Ascending aorta (tissue), 2 donors: ENCODE measurements around the gene LYPD3. TPM values are rescaled to one million over a fixed set of nuclear protein-coding genes. Genes with fewer than 3 reads are reported as not detected.

Source experiments
- DNase-seq, 2 donors: peaks; one replicate each; pipeline ENCODE4 v3.0.0-alpha.2; 2019; ENCODE audit warnings: low spot score in 2 of 2
- H3K27ac ChIP-seq, 2 donors: fragments of 200-600 bp; sonication (generic); one replicate each; pipeline ENCODE4 v1.5.1; 2016 to 2017; ENCODE audit warnings: mild to moderate bottlenecking in 1 of 2
- H3K27me3 ChIP-seq: fragments of 200-600 bp; sonication (generic); one replicate; pipeline ENCODE4 v1.5.1; 2017
- H3K36me3 ChIP-seq, 2 donors: fragments of 200-600 bp; sonication (generic); one replicate each; pipeline ENCODE4 v1.5.1; 2016
- H3K4me1 ChIP-seq, 2 donors: fragments of 200-600 bp; sonication (generic); one replicate each; pipeline ENCODE4 v1.5.1; 2016 to 2017; ENCODE audit warnings: mild to moderate bottlenecking in 1 of 2
- H3K4me3 ChIP-seq, 2 donors: fragments of 200-600 bp; sonication (generic); one replicate each; pipeline ENCODE4 v1.5.1; 2016 to 2017; ENCODE audit warnings: mild to moderate bottlenecking in 1 of 2
- H3K9me3 ChIP-seq, 2 donors: fragments of 200-600 bp; sonication (generic); one replicate each; pipeline ENCODE4 v1.5.1; 2016
- CTCF ChIP-seq, 3 experiments: fragments of 200-600 bp in 2 of 3; fragments of 450-650 bp in 1 of 3; sonication (generic) in 2 of 3; IDR thresholded peaks; one replicate each; pipeline ENCODE4 v1.5.1; 2016 to 2019; ENCODE audit warnings: antibody characterized with exemption in 3 of 3, mild to moderate bottlenecking in 1 of 3, moderate library complexity in 1 of 3
- intact Hi-C: fragments of 100-400 bp; cut with DNase I; formaldehyde crosslinking; loops from one replicate; pipeline ENCODE4 v1.15.1; 2023
- total RNA-seq: library from RNA; depleted of rRNA; stranded (reverse); fragments of >200 nt; gene quantifications from one replicate; pipeline ENCODE4 v1.1.0, GENCODE V29; 2016

LYPD3 gene
- total RNA-seq, 1 donor from 2014 or later, result not detected

- no peak overlapping the region for H3K27ac ChIP-seq
- no peak for DNase-seq
- H3K4me3 ChIP-seq, result no peak overlapping the region
- H3K4me1 ChIP-seq, result peaks cover 0 to 8% of the 10 kb centered on the region in 2 donors
- H3K9me3 ChIP-seq, result no peaks in the 10 kb centered on the region
- intact Hi-C loops, result no loop called here
- no peak for TF ChIP-seq CTCF (IDR thresholded peaks at IDR 0.05)
- no peaks in the 10 kb centered on the region for H3K27me3 ChIP-seq
- no peaks in the 10 kb centered on the region for H3K36me3 ChIP-seq
Measured at GRCh38 chr19:43466793-43467192, 1.4 kb upstream of the LYPD3 start.

GRCh38 chr19:43464134-43464775 lies 1.2 kb downstream of the LYPD3 start:
- intact Hi-C loops, result no loop called here
- H3K4me3 ChIP-seq, result peak overlapping the region; percentile 58 to 69
- peaks cover 0 to 8% of the 10 kb centered on the region in 2 donors for H3K4me1 ChIP-seq
- H3K27me3 ChIP-seq, result no peaks in the 10 kb centered on the region
- peak; percentile 27 to 87 for DNase-seq
- TF ChIP-seq CTCF (IDR thresholded peaks at IDR 0.05), result no peak
- peak overlapping the region; percentile 73 to 88 for H3K27ac ChIP-seq
- no peaks in the 10 kb centered on the region for H3K36me3 ChIP-seq
- H3K9me3 ChIP-seq, result no peaks in the 10 kb centered on the region

- no peaks in the 10 kb centered on the region for H3K9me3 ChIP-seq
- DNase-seq, result peak; percentile 90 to 98
- no peaks in the 10 kb centered on the region for H3K36me3 ChIP-seq
- peak overlapping the region; percentile 73 to 88 for H3K27ac ChIP-seq
- intact Hi-C loops, result loop anchor here (1.0 to 2.0 kb wide), 5 partner anchors 12 to 205 kb away; partner anchors contain the start of genes ETHE1 and PHLDB3
- no peaks in the 10 kb centered on the region for H3K27me3 ChIP-seq
- H3K4me3 ChIP-seq, result peak overlapping the region; percentile 58 to 69
- no peak for TF ChIP-seq CTCF (IDR thresholded peaks at IDR 0.05)
- peaks cover 0 to 8% of the 10 kb centered on the region in 2 donors for H3K4me1 ChIP-seq
Measured at GRCh38 chr19:43463381-43464133, 1.9 kb downstream of the LYPD3 start.

- H3K27me3 ChIP-seq, result no peaks in the 10 kb centered on the region
- peak overlapping the region; percentile 73 to 88 for H3K27ac ChIP-seq
- H3K4me3 ChIP-seq, result peak overlapping the region; percentile 58 to 69
Measured at GRCh38 chr19:43462785-43463380, 2.5 kb downstream of the LYPD3 start.

More at GRCh38 chr19:43462785-43463380, 2.5 kb downstream of the LYPD3 start:
- intact Hi-C loops, result loop anchor here (1.0 to 2.0 kb wide), 5 partner anchors 12 to 206 kb away; partner anchors contain the start of genes ETHE1 and PHLDB3
- Histone ChIP-seq H3K9me3 (no peaks in the 10 kb centered on the region), H3K36me3 (no peaks in the 10 kb centered on the region), H3K4me1 (peaks cover 0 to 8% of the 10 kb centered on the region in 2 donors)
- TF ChIP-seq CTCF (IDR thresholded peaks at IDR 0.05), result no peak
- no peak for DNase-seq
